GM21447 (cell line): Measurements from ENCODE around the gene KRTAP5-8.
"Not testable (repeated sequence)": the region's sequence is repeated elsewhere in the genome, so short reads cannot be mapped to it uniquely, and the experiment has no call there.

Experiments
- ATAC-seq: cut with Tn5 transposase; IDR thresholded peaks from one replicate; pipeline ENCODE4 v1.9.1; 2021; ENCODE audit not compliant: unreplicated experiment

Gene KRTAP5-8

DNA sequence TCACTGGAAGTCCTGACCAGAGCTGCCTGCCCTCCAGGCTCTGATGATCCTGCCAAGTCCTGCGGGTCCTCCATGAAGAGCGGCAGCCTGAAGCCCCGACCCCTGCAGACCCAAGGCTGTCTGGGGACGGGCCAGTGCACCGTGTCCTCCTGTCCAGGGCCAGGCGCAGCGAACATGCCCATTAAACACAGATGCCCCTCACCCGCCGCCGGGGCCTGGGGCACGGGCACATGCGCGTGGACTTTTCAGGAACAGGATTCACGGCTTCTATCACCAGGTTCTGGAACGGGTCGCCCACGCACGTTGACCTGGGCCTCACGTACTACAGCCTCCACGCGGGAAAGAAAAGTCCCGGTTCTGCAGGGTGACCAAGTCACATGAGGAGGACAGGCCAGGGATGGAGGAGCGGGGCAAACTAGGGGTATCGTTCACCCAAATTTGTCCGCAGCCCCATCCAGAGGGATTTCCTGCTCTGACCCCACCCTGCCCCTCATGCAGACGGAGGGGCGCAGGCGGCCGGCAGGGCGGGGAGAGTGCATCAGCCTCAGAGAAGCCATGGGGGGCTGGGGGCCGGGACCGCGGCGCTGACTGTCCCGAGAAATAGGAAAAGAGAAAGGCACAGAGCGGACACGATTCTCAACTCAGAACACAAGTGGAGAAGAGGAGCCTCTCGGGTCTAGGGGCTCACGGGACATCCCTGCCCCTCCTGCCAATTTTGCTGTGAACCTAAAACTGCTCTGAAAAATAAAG, 33.5 kb downstream of the KRTAP5-8 start:
- not testable (repeated sequence) for ATAC-seq

GRCh38 chr11:71572811-71573210, 35.0 kb downstream of the KRTAP5-8 start:
- ATAC-seq, result no peak

DNA sequence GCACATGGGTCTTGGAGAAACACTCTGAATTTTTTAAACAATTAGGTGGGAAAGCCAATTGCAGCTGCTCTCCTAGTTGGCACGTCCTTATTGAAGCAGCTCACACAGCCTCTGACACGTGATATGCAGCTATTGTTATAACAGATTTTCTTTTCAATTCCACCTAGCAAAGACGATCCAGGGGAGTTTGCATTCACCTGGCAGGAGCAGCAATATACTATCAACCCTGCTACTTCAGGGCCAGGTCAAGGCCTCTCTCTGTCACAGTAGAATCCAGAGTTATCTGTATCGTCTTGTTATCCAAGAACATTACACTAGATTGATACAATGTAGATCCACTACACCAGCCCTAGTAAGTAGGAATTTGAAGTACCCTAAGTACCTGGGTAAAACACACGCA, 36.6 kb downstream of the KRTAP5-8 start:
- ATAC-seq, result no peak

GRCh38 chr11:71575723-71576424, 38.0 kb downstream of the KRTAP5-8 start:
- no peak for ATAC-seq

DNA sequence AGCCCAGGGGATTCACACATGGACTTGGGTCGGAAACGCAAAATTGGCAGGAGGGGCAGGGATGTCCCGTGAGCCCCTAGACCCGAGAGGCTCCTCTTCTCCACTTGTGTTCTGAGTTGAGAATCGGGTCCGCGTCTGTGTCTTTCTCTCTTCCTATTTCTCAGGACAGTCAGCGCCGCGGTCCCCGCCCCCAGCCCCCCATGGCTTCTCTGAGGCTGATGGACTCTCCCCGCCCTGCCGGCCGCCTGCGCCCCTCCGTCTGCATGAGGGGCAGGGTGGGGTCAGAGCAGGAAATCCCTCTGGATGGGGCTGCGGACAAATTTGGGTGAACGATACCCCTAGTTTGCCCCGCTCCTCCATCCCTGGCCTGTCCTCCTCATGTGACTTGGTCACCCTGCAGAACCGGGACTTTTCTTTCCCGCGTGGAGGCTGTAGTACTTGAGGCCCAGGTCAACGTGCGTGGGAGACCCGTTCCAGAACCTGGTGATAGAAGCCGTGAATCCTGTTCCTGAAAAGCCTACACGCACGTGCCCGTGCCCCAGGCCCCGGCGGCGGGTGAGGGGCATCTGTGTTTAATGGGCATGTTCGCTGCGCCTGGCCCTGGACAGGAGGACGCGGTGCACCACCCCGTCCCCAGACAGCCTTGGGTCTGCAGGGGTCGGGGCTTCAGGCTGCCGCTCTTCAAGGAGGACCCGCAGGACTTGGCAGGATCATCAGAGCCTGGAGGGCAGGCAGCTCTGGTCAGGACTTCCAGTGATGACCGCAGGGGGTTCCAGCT, 39.1 kb downstream of the KRTAP5-8 start:
- not testable (repeated sequence) for ATAC-seq

DNA sequence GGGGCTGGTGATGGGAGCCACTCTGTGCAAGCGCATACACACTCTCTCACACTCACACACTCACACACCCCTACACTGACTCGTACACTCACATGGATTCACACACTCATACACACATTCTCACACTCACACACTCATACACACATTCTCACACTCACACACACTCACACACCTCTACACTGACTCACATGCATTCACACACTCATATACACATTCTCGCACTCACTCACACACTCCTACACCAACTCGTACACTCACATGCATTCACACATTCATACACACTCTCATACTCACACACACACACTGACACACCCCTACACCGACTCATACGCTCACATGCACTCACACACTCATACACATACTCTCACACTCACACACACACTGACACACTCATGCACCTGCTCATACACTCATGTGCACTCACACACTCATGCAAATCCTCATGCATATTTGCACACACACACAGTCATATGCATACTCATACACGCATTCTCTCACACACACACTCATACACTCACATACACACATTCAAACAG, 39.7 kb downstream of the KRTAP5-8 start:
- no peak for ATAC-seq

- ATAC-seq, result not testable (repeated sequence)
Measured at GRCh38 chr11:71579513-71579912, 41.7 kb downstream of the KRTAP5-8 start.

- ATAC-seq, result no peak
Measured at GRCh38 chr11:71580057-71581003, 42.5 kb downstream of the KRTAP5-8 start.

GRCh38 chr11:71581826-71582225, 44.0 kb downstream of the KRTAP5-8 start:
- ATAC-seq, result no peak

DNA sequence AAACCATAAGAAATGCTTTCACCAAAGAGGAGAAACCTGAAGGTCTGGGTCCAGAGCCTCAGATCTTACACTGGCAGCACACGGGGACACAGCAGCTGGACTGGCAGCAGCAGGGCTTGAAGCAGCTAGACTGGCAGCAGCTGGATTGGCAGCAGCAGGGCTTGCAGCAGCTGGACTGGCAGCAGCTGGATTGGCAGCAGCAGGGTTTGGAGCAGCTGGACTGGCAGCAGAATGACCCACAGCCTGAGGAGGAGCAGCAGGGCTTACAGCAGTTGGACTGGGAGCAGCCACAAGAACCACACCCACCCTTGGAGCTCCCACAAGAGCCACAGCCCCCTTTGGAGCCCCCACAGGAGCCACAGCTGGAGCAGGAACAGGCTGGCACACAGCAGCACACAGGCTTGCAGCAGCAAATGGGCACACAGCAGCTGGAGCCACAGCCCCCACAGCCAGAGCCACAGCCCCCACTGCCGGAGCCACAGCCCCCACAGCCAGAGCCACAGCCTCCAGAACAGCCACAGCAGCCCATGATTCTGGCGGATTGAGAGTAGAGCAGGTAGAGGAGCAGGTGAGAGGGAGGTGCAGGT, 44.6 kb downstream of the KRTAP5-8 start, which contains the start of gene KRTAP5-11:
KRTAP5-11 (minus strand) TSS at position 567 of the 587 bp plus-strand sequence; CDS start at position 529, 38 bp downstream.
- no peak for ATAC-seq

- not testable (repeated sequence) for ATAC-seq
Measured at GRCh38 chr11:71582969-71583368, 45.1 kb downstream of the KRTAP5-8 start.

DNA sequence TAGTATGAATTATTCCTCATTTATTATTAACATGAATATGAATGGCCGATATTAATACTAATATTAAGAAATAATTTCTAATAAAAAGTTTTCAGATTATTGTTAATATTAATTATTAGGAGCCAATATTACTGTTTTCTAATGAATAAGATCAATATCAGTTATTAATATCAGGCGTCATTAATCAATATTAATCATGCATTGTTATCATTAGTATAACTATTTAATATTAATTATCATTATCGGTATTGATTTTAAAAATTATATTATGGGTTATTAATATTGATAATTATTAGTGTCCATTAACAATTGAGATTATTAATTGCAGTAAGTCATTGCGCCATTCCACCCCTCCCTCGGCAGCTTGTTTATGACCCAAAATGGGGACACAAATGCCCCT, 47.8 kb downstream of the KRTAP5-8 start:
- ATAC-seq, result not testable (repeated sequence)

DNA sequence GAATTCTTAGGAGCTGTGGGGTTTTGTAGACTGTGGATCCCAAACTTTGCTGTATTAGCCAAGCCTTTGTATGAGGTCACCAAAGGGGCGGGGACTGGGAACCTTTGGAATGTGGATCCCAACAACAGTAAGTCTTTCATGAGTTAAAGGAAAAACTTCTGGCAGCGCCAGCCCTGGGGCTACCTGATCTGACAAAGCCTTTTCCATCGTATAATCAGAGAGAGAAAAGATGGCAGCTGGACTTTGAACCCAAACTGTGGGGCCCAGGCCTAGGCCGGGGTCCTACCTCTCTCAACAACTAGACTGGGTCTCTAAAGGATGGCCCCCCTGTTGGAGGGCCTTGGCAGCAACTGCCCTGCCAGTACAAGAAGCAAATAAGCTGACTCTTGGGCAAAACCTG, 50.5 kb downstream of the KRTAP5-8 start:
- not testable (repeated sequence) for ATAC-seq
